CD8-positive, alpha-beta memory T cell (primary cell): ENCODE data around the gene YY1AP1. TPM values are rescaled to one million over a fixed set of nuclear protein-coding genes. Genes with fewer than 3 reads are reported as not detected.
A peak's percentile ranks its signal among the peaks of the same experiment; 100 is the strongest.
"Not testable (repeated sequence)": the region's sequence is repeated elsewhere in the genome, so short reads cannot be mapped to it uniquely, and the experiment has no call there.

Source experiments
- CTCF ChIA-PET: fragments of 350-600 bp; sonication (Branson Sonifier 250); formaldehyde crosslinking; loops from one replicate; lab custom pipeline; 2021; ENCODE audit warnings: antibody characterized with exemption; lab: Charles Lee
- POLR2A ChIA-PET: fragments of 350-600 bp; sonication (Branson Sonifier 250); formaldehyde crosslinking; loops from one replicate; lab custom pipeline; 2021; ENCODE audit warnings: antibody characterized with exemption; lab: Charles Lee
- DNase-seq, 5 donors: peaks; one replicate each; pipeline versions ENCODE4 v3.0.0 to v3.0.0-alpha.2; 2020 to 2022; ENCODE audit warnings: mixed read lengths in 1 of 5
- H3K27ac ChIP-seq: one replicate; pipeline ENCODE4 v1.7.0; 2013; ENCODE audit warnings: low read depth, mild to moderate bottlenecking, low read length, moderate library complexity
- H3K27me3 ChIP-seq: 2 replicates; pipeline ENCODE4 v1.7.0; 2013; ENCODE audit warnings: low read length, mild to moderate bottlenecking; ENCODE audit not compliant: insufficient read depth, poor library complexity, severe bottlenecking
- H3K36me3 ChIP-seq: 2 replicates; pipeline ENCODE4 v1.7.0; 2013; ENCODE audit warnings: mild to moderate bottlenecking, low read length, moderate library complexity; ENCODE audit not compliant: insufficient read depth
- H3K4me1 ChIP-seq: 2 replicates; pipeline ENCODE4 v1.7.0; 2013; ENCODE audit warnings: mild to moderate bottlenecking, low read length, moderate library complexity; ENCODE audit not compliant: insufficient read depth
- H3K4me3 ChIP-seq: 2 replicates; pipeline ENCODE4 v1.7.0; 2013; ENCODE audit warnings: mild to moderate bottlenecking, low read length
- H3K9me3 ChIP-seq: 2 replicates; pipeline ENCODE4 v1.7.0; 2013; ENCODE audit warnings: mild to moderate bottlenecking, low read length
- H3K27ac Mint-ChIP-seq, 8 donors: one replicate each; pipeline ENCODE4 v1.8.0; 2020 to 2021; ENCODE audit warnings: mixed read lengths in 8 of 8, mild to moderate bottlenecking in 6 of 8, inconsistent platforms in 3 of 8, moderate library complexity in 3 of 8
- H3K27me3 Mint-ChIP-seq, 2 donors: one replicate each; pipeline ENCODE4 v1.8.0; 2020 to 2021; ENCODE audit warnings: mixed read lengths in 2 of 2, mild to moderate bottlenecking in 1 of 2, moderate library complexity in 1 of 2
- H3K36me3 Mint-ChIP-seq, 3 donors: one replicate each; pipeline ENCODE4 v1.8.0; 2020 to 2021; ENCODE audit warnings: mixed read lengths in 3 of 3, inconsistent platforms in 1 of 3, mild to moderate bottlenecking in 1 of 3
- H3K4me1 Mint-ChIP-seq, 3 donors: one replicate each; pipeline ENCODE4 v1.8.0; 2020 to 2021; ENCODE audit warnings: mixed read lengths in 3 of 3, inconsistent platforms in 1 of 3, mild to moderate bottlenecking in 1 of 3
- H3K4me3 Mint-ChIP-seq, 7 donors: one replicate each; pipeline ENCODE4 v1.8.0; 2020 to 2021; ENCODE audit warnings: mixed read lengths in 7 of 7, mild to moderate bottlenecking in 6 of 7, moderate library complexity in 4 of 7, inconsistent platforms in 2 of 7
- H3K9me3 Mint-ChIP-seq, 5 donors: one replicate each; pipeline ENCODE4 v1.8.0; 2020 to 2022; ENCODE audit warnings: mixed read lengths in 5 of 5, mild to moderate bottlenecking in 3 of 5, moderate library complexity in 2 of 5, inconsistent platforms in 1 of 5
- polyA plus RNA-seq: library from polyadenylated mRNA; unstranded; fragments of 300-500 nt; fragmentation: Illumina TruSeq; gene quantifications from one replicate; pipeline ENCODE4 v1.2.3, GENCODE V29; 2021
- total RNA-seq, 2 experiments: library from RNA; stranded (reverse); gene quantifications; one replicate each; pipeline ENCODE4 v1.2.3, GENCODE V29; 2021

YY1AP1 gene
- total and polyA plus RNA-seq, 3 experiments from 2014 or later = 49.7 to 62.0 (median 59.1) TPM

DNA sequence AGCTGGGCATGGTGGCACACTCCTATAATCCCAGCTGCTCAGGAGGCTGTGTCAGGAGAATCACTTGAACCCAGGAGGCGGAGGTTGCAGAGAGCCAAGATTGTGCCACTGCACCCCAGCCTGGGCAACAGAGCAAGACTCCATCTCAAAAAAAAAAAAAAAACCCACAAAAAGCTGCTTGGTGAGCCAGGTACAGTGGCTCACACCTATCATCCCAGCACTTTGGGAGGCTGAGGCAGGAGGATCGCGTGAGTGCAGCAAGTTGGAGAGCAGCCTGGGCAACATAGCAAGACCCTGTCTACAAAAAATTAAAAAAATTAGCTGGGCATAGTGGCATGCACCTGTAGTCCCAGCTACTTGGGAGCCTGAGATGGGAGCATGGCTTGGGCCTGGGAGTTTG, 26.5 kb upstream of the YY1AP1 start:
- not testable (repeated sequence) for H3K27me3 Mint-ChIP-seq, H3K9me3 Mint-ChIP-seq, H3K4me3 ChIP-seq, H3K9me3 ChIP-seq, H3K27ac ChIP-seq, DNase-seq, H3K27me3 ChIP-seq, H3K4me3 Mint-ChIP-seq, H3K4me1 ChIP-seq
- H3K36me3 ChIP-seq = peaks cover 18% of the 10 kb centered on the region
- Mint-ChIP-seq H3K27ac (peak overlapping the region in 2 of 8 donors; percentile 43 to 77), H3K36me3 (peaks cover 0 to 57% (median 14%) of the 10 kb centered on the region in 3 donors), H3K4me1 (peaks cover 7 to 18% (median 9%) of the 10 kb centered on the region in 3 donors)
- ChIA-PET CTCF (interaction anchor here (0.6 kb wide), 1 partner anchor 116 kb away, joined by 3 read pairs; no protein-coding TSS in a partner anchor), POLR2A (interaction anchor here (0.6 kb wide), 1 partner anchor 55 kb away, joined by 7 read pairs; no protein-coding TSS in a partner anchor)

DNA sequence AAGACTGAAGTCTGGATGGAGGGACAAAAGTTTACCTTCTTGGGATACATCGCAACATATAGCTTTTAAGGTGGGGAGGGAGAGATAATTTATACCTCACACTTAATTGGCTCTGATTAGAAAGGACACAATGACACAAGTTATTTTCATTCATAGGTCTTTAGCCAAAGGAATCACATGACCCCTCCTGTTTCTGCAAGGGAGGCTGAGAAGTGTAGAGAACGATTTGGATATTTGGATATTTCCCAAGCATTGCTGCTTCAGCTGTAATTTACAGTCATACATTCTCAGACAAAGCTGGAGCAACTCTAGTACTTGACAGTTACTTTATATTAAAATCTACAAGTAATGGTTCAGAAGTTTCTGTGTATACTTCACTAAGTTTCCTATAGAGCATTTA, 24.5 kb upstream of the YY1AP1 start:
- Mint-ChIP-seq H3K36me3 (peaks cover 0 to 56% (median 14%) of the 10 kb centered on the region in 3 donors), H3K9me3 (no peaks in the 10 kb centered on the region), H3K27me3 (no peaks in the 10 kb centered on the region), H3K4me3 (no peak overlapping the region), H3K4me1 (peaks cover 10 to 18% (median 16%) of the 10 kb centered on the region in 3 donors), H3K27ac (peak overlapping the region in 1 of 8 donors; percentile 20)
- Histone ChIP-seq H3K27me3 (no peaks in the 10 kb centered on the region), H3K36me3 (peaks cover 18% of the 10 kb centered on the region), H3K4me3 (no peak overlapping the region), H3K27ac (no peak overlapping the region), H3K4me1 (no peaks in the 10 kb centered on the region), H3K9me3 (no peaks in the 10 kb centered on the region)
- DNase-seq = no peak
- ChIA-PET CTCF (interaction anchor here (0.8 kb wide), 1 partner anchor 32 kb away, joined by 3 read pairs; no protein-coding TSS in a partner anchor), POLR2A (no interaction called here)

DNA sequence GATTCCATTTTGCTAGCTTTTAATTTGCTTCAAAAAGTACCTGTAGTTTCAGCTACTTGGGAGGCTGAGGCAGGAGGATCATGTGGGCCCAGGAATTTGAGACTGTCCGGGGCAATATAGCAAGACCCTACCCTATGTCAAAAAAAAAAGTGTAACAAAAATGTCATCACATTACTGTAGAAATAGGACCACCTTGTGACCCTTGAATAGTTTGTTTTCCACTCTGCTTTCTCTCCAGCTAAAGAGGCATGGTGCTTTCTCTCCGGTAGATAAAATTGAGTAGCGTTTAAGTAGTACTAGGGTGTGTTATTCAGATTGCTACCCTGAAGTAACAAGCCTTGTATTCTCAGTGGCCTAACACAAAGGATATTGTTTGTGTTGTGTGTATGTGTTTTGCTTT, 24.1 kb upstream of the YY1AP1 start:
- peaks cover 18% of the 10 kb centered on the region for H3K36me3 ChIP-seq
- H3K4me3 Mint-ChIP-seq, H3K27me3 Mint-ChIP-seq, H3K9me3 Mint-ChIP-seq, POLR2A ChIA-PET, DNase-seq, H3K4me3 ChIP-seq, H3K9me3 ChIP-seq, H3K27me3 ChIP-seq, H3K27ac ChIP-seq, H3K4me1 ChIP-seq: not testable (repeated sequence)
- Mint-ChIP-seq H3K4me1 (peaks cover 11 to 23% (median 21%) of the 10 kb centered on the region in 3 donors), H3K36me3 (peaks cover 0 to 53% (median 14%) of the 10 kb centered on the region in 3 donors), H3K27ac (peak overlapping the region in 1 of 8 donors; percentile 13)
- CTCF ChIA-PET = interaction anchor here (0.8 kb wide), 1 partner anchor 33 kb away, joined by 3 read pairs; no protein-coding TSS in a partner anchor

DNA sequence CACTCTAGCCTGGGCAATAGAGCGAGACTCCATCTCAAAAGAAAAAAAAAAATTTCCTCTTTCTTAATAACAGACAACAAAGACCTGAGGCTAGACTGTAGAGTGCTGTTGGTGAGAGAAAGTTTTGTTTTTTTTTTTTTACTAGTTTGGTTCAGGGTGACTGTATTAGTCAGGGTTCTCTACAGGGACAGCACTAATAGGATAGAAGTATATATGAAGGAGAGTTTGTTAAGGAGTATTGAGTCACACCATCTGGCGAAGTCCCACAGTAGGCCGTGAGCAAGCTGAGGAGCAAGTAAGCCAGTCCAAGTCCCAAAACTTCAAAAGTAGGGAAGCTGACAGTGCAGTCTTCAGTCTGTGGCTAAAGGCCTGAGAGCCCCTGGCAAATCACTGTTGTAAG, 22.9 kb upstream of the YY1AP1 start:
- H3K4me1 ChIP-seq, H3K27me3 Mint-ChIP-seq, POLR2A ChIA-PET, H3K27me3 ChIP-seq, H3K9me3 Mint-ChIP-seq, H3K9me3 ChIP-seq, CTCF ChIA-PET, H3K4me3 Mint-ChIP-seq, H3K4me3 ChIP-seq, DNase-seq, H3K27ac ChIP-seq: not testable (repeated sequence)
- H3K4me1 Mint-ChIP-seq = peaks cover 8 to 19% (median 19%) of the 10 kb centered on the region in 3 donors
- H3K36me3 Mint-ChIP-seq = peaks cover 0 to 45% (median 14%) of the 10 kb centered on the region in 3 donors
- peaks cover 13% of the 10 kb centered on the region for H3K36me3 ChIP-seq
- H3K27ac Mint-ChIP-seq = peak overlapping the region in 1 of 8 donors; percentile 33

DNA sequence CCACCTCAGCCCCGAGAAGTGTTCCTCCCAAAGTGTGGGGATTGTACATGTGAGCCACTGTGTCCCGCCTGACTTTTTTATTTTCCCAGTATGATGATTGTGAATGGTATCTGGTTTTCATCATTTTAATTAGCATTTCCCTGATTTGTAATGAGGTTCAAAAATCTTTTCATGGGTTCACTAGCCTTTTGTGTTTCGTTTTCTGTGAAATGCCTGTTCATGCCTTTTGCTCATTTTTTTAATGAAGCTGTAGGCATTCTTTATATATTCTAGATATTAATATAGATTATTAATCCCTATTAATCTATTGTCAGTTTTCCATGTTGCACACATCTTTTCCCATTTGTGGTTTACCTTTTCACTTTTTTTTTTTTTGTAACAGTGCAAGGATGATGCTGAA, 20.8 kb upstream of the YY1AP1 start:
- Histone ChIP-seq H3K9me3 (no peaks in the 10 kb centered on the region), H3K36me3 (peaks cover 10% of the 10 kb centered on the region), H3K27me3 (no peaks in the 10 kb centered on the region), H3K27ac (no peak overlapping the region), H3K4me3 (no peak overlapping the region), H3K4me1 (no peaks in the 10 kb centered on the region)
- ChIA-PET POLR2A (no interaction called here), CTCF (interaction anchor here (1.3 kb wide), 1 partner anchor 34 kb away, joined by 3 read pairs; no protein-coding TSS in a partner anchor)
- Mint-ChIP-seq H3K36me3 (peaks cover 0 to 35% (median 7%) of the 10 kb centered on the region in 3 donors), H3K27me3 (no peaks in the 10 kb centered on the region), H3K9me3 (no peaks in the 10 kb centered on the region), H3K4me3 (no peak overlapping the region), H3K27ac (no peak overlapping the region), H3K4me1 (peaks cover 8 to 24% (median 16%) of the 10 kb centered on the region in 3 donors)
- no peak for DNase-seq

DNA sequence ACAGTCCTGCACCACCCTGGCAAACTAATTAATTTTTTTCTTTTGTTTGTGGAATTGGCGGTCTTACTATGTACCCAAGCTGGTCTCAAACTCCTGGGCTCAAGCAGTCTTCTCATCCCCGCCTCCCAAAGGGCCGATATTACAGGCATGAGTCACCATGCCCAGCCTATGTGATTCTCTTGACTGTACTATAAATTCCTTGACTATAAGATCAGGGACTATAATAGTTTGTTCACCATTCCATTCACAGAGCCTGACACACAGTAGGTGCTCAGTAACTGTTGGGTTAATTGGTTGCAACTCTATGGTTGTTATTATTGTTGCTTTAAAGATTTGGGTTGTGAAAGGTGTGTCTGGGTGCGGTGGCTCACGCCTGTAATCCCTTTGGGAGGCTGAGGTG, 17.6 kb upstream of the YY1AP1 start:
- Mint-ChIP-seq H3K4me3 (no peak overlapping the region), H3K36me3 (peaks cover 0 to 19% (median 3%) of the 10 kb centered on the region in 3 donors), H3K27me3 (no peaks in the 10 kb centered on the region), H3K4me1 (peaks cover 14 to 41% (median 24%) of the 10 kb centered on the region in 3 donors), H3K9me3 (no peaks in the 10 kb centered on the region), H3K27ac (peak overlapping the region in 1 of 8 donors; percentile 64)
- no peaks in the 10 kb centered on the region for H3K4me1 ChIP-seq
- ChIA-PET POLR2A (no interaction called here), CTCF (no interaction called here)
- H3K4me3 ChIP-seq = no peak overlapping the region
- H3K27ac ChIP-seq = no peak overlapping the region
- H3K36me3 ChIP-seq = no peaks in the 10 kb centered on the region
- no peak for DNase-seq
- H3K9me3 ChIP-seq = no peaks in the 10 kb centered on the region
- H3K27me3 ChIP-seq = no peaks in the 10 kb centered on the region

DNA sequence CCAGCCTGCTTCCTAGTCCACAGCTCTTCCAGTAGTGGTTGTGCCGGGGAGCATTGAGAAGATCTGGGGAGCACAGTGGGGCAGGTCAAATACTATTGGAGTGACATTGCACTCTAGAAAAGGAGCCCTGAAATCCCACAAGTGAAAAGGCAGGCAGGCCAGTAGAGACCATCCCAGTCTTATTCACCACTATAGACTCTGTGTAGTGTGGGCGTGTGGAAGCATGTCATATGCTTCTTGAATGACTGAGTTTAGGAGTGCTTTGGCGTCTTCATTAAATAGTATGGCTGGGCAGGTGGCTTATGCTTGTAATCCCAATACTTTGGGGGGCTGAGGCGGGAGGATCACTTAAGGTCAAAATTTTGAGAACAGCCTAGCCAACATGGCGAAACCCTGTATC, 15.8 kb upstream of the YY1AP1 start:
- H3K27ac ChIP-seq, H3K9me3 ChIP-seq, H3K36me3 ChIP-seq, H3K27me3 ChIP-seq, H3K27me3 Mint-ChIP-seq, H3K9me3 Mint-ChIP-seq, CTCF ChIA-PET, POLR2A ChIA-PET, H3K4me3 Mint-ChIP-seq, DNase-seq, H3K4me3 ChIP-seq, H3K4me1 ChIP-seq: not testable (repeated sequence)
- Mint-ChIP-seq H3K27ac (peak overlapping the region in 5 of 8 donors; percentile 2 to 77 (median 43)), H3K36me3 (peaks cover 0 to 11% (median 3%) of the 10 kb centered on the region in 3 donors), H3K4me1 (peaks cover 17 to 46% (median 31%) of the 10 kb centered on the region in 3 donors)

DNA sequence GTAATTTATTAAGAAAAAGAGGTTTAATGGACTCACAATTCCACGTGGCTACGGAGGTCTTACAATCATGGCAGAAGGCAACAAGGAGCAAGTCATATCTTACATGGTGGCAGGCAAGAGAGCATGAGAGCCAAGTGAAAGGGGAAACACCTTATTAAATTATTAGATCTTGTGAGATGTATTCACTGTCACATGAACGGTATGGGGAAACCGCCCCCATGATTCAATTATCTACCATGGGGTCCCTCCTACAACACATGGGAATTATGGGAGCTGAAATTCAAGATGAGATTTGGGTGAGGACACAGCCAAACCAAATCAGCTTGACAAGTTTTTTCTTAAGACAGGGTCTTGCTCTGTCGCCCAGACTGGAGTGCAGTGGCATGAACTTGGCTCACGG, 14.6 kb upstream of the YY1AP1 start:
- POLR2A ChIA-PET = no interaction called here
- Mint-ChIP-seq H3K4me3 (no peak overlapping the region), H3K27ac (peak overlapping the region in 4 of 8 donors; percentile 7 to 82 (median 48)), H3K27me3 (no peaks in the 10 kb centered on the region), H3K4me1 (peaks cover 18 to 53% (median 43%) of the 10 kb centered on the region in 3 donors), H3K36me3 (peaks cover 0 to 8% (median 3%) of the 10 kb centered on the region in 3 donors), H3K9me3 (no peaks in the 10 kb centered on the region)
- Histone ChIP-seq H3K27ac (no peak overlapping the region), H3K9me3 (no peaks in the 10 kb centered on the region), H3K36me3 (no peaks in the 10 kb centered on the region), H3K4me3 (no peak overlapping the region), H3K4me1 (no peaks in the 10 kb centered on the region), H3K27me3 (no peaks in the 10 kb centered on the region)
- no peak for DNase-seq
- CTCF ChIA-PET = no interaction called here
